ENCODE results near the gene P2RX2.

GRCh38 chr12:132657004-132657727 lies 38.6 kb downstream of the P2RX2 start:
- TF ChIP-seq, protein P1, sequence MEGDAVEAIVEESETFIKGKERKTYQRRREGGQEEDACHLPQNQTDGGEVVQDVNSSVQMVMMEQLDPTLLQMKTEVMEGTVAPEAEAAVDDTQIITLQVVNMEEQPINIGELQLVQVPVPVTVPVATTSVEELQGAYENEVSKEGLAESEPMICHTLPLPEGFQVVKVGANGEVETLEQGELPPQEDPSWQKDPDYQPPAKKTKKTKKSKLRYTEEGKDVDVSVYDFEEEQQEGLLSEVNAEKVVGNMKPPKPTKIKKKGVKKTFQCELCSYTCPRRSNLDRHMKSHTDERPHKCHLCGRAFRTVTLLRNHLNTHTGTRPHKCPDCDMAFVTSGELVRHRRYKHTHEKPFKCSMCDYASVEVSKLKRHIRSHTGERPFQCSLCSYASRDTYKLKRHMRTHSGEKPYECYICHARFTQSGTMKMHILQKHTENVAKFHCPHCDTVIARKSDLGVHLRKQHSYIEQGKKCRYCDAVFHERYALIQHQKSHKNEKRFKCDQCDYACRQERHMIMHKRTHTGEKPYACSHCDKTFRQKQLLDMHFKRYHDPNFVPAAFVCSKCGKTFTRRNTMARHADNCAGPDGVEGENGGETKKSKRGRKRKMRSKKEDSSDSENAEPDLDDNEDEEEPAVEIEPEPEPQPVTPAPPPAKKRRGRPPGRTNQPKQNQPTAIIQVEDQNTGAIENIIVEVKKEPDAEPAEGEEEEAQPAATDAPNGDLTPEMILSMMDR (IDR thresholded peaks at IDR 0.05) = no peak
- no peak for TF ChIP-seq POLR2A (IDR thresholded peaks at IDR 0.05)
- TF ChIP-seq EP300 (IDR thresholded peaks at IDR 0.05) = no peak
